ENCODE results near the gene LEF1. TPM values are rescaled to one million over a fixed set of nuclear protein-coding genes. Genes with fewer than 3 reads are reported as not detected.

LEF1 gene
- total RNA-seq, 1 donor from 2014 or later, result 2.8 TPM

DNA sequence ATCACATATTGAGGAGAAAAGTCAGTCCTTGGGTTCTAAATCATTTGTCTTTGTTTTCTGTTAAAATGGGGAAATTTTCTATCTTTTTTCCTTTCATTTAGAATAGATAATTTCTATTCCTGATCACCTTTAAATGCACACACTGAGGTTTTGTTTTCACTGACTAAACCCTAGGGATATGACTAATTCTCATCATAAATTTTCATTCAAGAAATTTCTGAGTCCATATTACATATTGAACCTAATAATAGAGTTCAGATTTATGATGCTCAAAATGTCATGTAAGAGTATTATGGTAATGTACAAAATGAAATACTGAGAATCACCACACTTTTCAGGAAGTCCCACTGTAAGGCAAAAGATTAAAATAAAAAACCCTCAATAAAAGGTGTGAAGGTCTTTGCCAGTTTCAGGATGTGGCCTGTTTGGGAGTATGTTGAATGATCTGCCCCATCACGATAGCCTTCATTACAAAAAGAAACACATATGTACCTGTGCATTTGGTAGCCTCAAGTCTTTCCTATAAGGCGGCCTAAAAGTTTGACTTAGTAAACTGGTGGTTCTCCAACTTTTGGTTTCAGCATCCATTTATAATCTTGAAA, 49.4 kb downstream of the LEF1 start:
- H3K4me3 Mint-ChIP-seq (ENCODE audit: unreplicated experiment), result no peak overlapping the region
- TF ChIP-seq, protein P1, sequence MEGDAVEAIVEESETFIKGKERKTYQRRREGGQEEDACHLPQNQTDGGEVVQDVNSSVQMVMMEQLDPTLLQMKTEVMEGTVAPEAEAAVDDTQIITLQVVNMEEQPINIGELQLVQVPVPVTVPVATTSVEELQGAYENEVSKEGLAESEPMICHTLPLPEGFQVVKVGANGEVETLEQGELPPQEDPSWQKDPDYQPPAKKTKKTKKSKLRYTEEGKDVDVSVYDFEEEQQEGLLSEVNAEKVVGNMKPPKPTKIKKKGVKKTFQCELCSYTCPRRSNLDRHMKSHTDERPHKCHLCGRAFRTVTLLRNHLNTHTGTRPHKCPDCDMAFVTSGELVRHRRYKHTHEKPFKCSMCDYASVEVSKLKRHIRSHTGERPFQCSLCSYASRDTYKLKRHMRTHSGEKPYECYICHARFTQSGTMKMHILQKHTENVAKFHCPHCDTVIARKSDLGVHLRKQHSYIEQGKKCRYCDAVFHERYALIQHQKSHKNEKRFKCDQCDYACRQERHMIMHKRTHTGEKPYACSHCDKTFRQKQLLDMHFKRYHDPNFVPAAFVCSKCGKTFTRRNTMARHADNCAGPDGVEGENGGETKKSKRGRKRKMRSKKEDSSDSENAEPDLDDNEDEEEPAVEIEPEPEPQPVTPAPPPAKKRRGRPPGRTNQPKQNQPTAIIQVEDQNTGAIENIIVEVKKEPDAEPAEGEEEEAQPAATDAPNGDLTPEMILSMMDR (IDR thresholded peaks at IDR 0.05), result no peak
- H3K9me3 Mint-ChIP-seq (ENCODE audit: low read depth), result no peaks in the 10 kb centered on the region
- H3K4me1 Mint-ChIP-seq (ENCODE audit: low read depth), result peaks cover 7% of the 10 kb centered on the region
- H3K27me3 Mint-ChIP-seq (ENCODE audit: low read depth), result no peaks in the 10 kb centered on the region
- H3K36me3 Mint-ChIP-seq (ENCODE audit: low read depth), result no peaks in the 10 kb centered on the region
- DNase-seq (ENCODE audit: low spot score), result no peak
- no peak overlapping the region for H3K27ac Mint-ChIP-seq (ENCODE audit: unreplicated experiment)

DNA sequence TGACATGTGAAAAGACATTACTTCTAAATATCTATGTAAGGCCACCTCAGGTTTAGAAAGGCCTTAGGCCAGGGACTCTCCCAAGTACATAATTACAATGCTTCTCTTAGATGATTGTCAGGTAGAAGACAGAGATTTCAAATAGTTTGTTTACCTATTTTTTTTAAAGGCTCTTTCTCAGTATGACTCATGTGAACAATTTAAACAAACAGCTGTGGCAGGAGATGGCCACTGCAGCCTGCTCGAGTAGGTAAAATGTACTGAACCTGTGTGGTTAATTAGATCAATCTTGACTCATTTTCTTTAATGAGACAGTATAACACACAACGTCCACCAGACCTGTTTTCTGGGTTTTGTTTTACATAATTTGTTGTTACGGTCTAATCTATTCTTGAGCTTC, 50.2 kb downstream of the LEF1 start:
- DNase-seq (ENCODE audit: low spot score), result no peak
- Mint-ChIP-seq H3K4me1 (ENCODE audit: low read depth) (peaks cover 11% of the 10 kb centered on the region), H3K9me3 (ENCODE audit: low read depth) (no peaks in the 10 kb centered on the region), H3K27ac (ENCODE audit: unreplicated experiment) (no peak overlapping the region), H3K27me3 (ENCODE audit: low read depth) (no peaks in the 10 kb centered on the region), H3K4me3 (ENCODE audit: unreplicated experiment) (no peak overlapping the region), H3K36me3 (ENCODE audit: low read depth) (no peaks in the 10 kb centered on the region)
- TF ChIP-seq, protein P1 (IDR thresholded peaks at IDR 0.05), result no peak

DNA sequence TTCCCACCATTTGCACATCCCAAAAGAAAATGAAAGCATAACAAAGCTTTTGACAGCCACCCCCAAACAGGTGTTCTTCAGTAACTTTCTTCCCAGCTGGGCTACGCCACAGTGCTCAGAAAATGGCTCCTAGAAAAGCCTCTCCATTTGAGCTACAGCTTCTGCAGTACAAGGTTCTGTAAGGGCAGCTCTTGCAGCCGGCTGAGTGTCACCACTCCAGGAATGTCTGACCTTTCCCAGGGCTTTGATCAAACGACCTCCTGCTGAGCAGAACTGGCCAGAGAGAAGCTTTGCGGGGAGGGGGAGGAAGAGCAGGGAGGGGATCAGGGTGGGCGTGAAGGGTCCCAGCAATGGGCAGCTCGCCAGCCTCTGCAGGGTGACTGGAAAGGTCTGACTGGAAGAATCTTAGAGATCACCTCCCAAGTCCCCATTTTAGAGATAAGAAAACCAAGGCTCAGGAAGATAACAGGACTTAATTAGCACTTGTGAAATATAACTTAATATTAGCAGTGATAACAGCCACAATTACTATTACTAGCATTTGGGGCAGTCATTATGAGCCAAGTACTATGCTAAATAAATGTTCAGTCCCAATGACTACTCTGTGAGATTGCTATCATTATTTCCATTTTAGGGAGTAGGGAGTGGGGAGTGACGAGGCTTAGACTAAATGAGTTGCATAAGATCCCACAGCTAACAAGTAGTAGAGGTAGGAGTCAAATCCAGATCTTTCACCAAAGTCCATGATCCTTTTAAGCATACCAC, 51.1 kb downstream of the LEF1 start:
- Mint-ChIP-seq H3K36me3 (ENCODE audit: low read depth) (no peaks in the 10 kb centered on the region), H3K4me3 (ENCODE audit: unreplicated experiment) (no peak overlapping the region), H3K9me3 (ENCODE audit: low read depth) (no peaks in the 10 kb centered on the region), H3K27me3 (ENCODE audit: low read depth) (no peaks in the 10 kb centered on the region), H3K4me1 (ENCODE audit: low read depth) (peaks cover 18% of the 10 kb centered on the region), H3K27ac (ENCODE audit: unreplicated experiment) (no peak overlapping the region)
- DNase-seq (ENCODE audit: low spot score), result no peak
- TF ChIP-seq, protein P1 (IDR thresholded peaks at IDR 0.05), result no peak

DNA sequence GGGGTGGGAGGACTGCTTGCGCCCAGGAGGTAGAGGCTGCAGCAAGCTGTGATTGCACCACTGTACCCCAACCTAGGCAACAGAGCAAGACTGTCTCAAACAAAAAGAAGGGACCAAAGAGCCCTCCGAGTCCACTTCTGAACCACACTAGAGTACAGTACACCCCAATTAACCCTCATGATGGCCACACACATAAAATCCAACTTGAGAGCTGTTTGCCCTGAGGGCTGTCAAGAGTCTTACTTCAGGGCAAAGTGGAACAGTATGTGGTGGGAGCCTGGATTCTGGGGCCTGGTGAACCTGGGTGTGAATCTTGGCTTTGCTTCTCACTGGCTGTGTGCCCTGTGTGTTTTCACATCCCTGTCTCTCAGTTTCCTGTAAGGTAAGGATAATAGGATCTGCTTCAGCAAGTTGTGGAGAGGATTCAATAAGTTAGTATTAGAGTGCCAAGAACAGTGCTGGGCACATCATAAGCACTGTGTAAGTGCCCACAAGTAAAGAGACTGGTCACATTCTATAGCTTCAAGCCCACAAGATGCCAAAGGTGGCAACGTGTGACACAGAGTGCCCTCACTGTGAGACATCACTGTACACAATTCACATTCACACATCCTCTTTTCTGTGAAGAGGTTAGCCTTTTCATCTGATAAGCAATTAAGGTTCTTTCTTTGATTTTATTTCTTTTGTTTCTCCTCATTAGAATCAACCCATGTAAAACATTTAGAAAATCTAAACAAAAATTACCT, 52.1 kb downstream of the LEF1 start:
- Mint-ChIP-seq H3K27me3 (ENCODE audit: low read depth) (no peaks in the 10 kb centered on the region), H3K27ac (ENCODE audit: unreplicated experiment) (no peak overlapping the region), H3K9me3 (ENCODE audit: low read depth) (no peaks in the 10 kb centered on the region), H3K4me1 (ENCODE audit: low read depth) (peaks cover 20% of the 10 kb centered on the region), H3K36me3 (ENCODE audit: low read depth) (no peaks in the 10 kb centered on the region), H3K4me3 (ENCODE audit: unreplicated experiment) (no peak overlapping the region)
- TF ChIP-seq, protein P1 (IDR thresholded peaks at IDR 0.05), result no peak
- no peak for DNase-seq (ENCODE audit: low spot score)

DNA sequence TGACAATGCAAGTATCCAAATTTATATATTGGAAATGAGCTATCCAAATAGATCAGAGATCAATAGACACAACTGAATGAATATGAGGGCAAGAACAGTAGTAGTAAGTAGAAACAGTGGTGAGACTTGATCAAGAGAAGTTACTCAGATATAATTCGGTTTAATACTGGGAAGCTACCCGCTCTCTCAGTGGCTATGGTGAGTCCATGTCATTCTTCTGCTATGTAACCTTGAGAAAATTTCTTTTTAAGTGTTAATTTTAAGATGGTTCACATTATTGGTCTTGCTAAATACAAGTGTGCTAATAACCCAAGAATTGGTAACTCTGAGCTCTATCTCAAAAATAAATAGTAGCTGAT, 53.6 kb downstream of the LEF1 start:
- H3K27me3 Mint-ChIP-seq (ENCODE audit: low read depth), result no peaks in the 10 kb centered on the region
- H3K27ac Mint-ChIP-seq (ENCODE audit: unreplicated experiment), result no peak overlapping the region
- peaks cover 21% of the 10 kb centered on the region for H3K4me1 Mint-ChIP-seq (ENCODE audit: low read depth)

More for the DNA sequence above, 53.6 kb downstream of the LEF1 start:
- Mint-ChIP-seq H3K36me3 (ENCODE audit: low read depth) (no peaks in the 10 kb centered on the region), H3K9me3 (ENCODE audit: low read depth) (no peaks in the 10 kb centered on the region), H3K4me3 (ENCODE audit: unreplicated experiment) (no peak overlapping the region)
- no peak for DNase-seq (ENCODE audit: low spot score)
- TF ChIP-seq, protein P1 (IDR thresholded peaks at IDR 0.05), result no peak

Data from chondrocyte (in vitro differentiated cells).